SU-DHL-6 (cell line): ENCODE results near the gene TTLL11.

Experiments used
- H2AFZ ChIP-seq: fragments of 200-600 bp; sonication (generic); 2 replicates; pipeline ENCODE4 v1.6.1; 2014; ENCODE audit warnings: low read depth, mild to moderate bottlenecking, moderate library complexity, mixed read lengths, antibody characterized with exemption, low read length; ENCODE audit not compliant: severe bottlenecking
- H3F3A ChIP-seq: fragments of 200-600 bp; shearing (Covaris generic); 2 replicates; pipeline ENCODE4 v1.6.0; 2016; ENCODE audit warnings: antibody characterized with exemption, mild to moderate bottlenecking; ENCODE audit not compliant: insufficient read depth
- H3K27ac ChIP-seq: fragments of 200-600 bp; sonication (generic); 2 replicates; pipeline ENCODE4 v1.5.1; 2016; ENCODE audit warnings: low read depth, mild to moderate bottlenecking, low read length, moderate library complexity, mixed read lengths
- H3K27me3 ChIP-seq: fragments of 200-600 bp; sonication (generic), shearing (Covaris generic); 2 replicates; pipeline ENCODE4 v1.6.0; 2014; ENCODE audit warnings: mild to moderate bottlenecking, low read length
- H3K36me3 ChIP-seq: fragments of 200-600 bp; sonication (generic); 2 replicates; pipeline ENCODE4 v1.6.1; 2014; ENCODE audit warnings: mild to moderate bottlenecking, low read length, mixed read lengths
- H3K4me2 ChIP-seq: fragments of 300-600, 200-600 bp; shearing (Covaris generic), sonication (generic); 2 replicates; pipeline ENCODE4 v1.6.0; 2014; ENCODE audit warnings: low read length, low read depth, mild to moderate bottlenecking; ENCODE audit not compliant: poor library complexity, severe bottlenecking
- H3K4me3 ChIP-seq: fragments of 200-600 bp; sonication (generic); 2 replicates; pipeline ENCODE4 v1.5.1; 2014; ENCODE audit warnings: antibody characterized with exemption, low read length, mild to moderate bottlenecking, mixed read lengths; ENCODE audit not compliant: insufficient read depth, poor library complexity, severe bottlenecking
- H3K79me2 ChIP-seq: fragments of 200-600 bp; sonication (generic); 2 replicates; pipeline ENCODE4 v1.6.1; 2014; ENCODE audit warnings: mild to moderate bottlenecking, low read length, moderate library complexity; ENCODE audit not compliant: insufficient read depth
- H3K9ac ChIP-seq: fragments of 200-600 bp; sonication (generic); 2 replicates; pipeline ENCODE4 v1.7.0; 2014; ENCODE audit warnings: mild to moderate bottlenecking, low read length
- H3K9me2 ChIP-seq: fragments of 200-600 bp; sonication (generic); replicated peaks from 2 replicates; pipeline ENCODE4 v1.6.1; 2014; ENCODE audit warnings: low read length; ENCODE audit not compliant: insufficient read depth
- H3K9me3 ChIP-seq: fragments of 200-600 bp; sonication (generic); 2 replicates; pipeline ENCODE4 v1.6.1; 2014; ENCODE audit warnings: low read length, mixed read lengths; ENCODE audit not compliant: insufficient read depth
- H4K20me1 ChIP-seq: fragments of 200-600 bp; sonication (generic); 2 replicates; pipeline ENCODE4 v1.6.1; 2014; ENCODE audit warnings: low read depth, mild to moderate bottlenecking, antibody characterized with exemption, low read length, moderate library complexity, mixed read lengths
- EZH2phosphoT487 ChIP-seq: fragments of 200-600 bp; sonication (generic), shearing (Covaris generic); conservative IDR thresholded peaks from 2 replicates; pipeline ENCODE4 v1.6.1; 2018; ENCODE audit warnings: mild to moderate bottlenecking, antibody characterized with exemption, low read length, moderate library complexity, mixed read lengths
- TF ChIP-seq, protein P1 (sequence below): fragments of 200-600 bp; sonication (generic); IDR thresholded peaks from one replicate; pipeline ENCODE4 v1.5.1; 2017; ENCODE audit warnings: antibody characterized with exemption, mild to moderate bottlenecking, low read length, moderate library complexity; ENCODE audit not compliant: insufficient read depth, poor library complexity, severe bottlenecking

TTLL11 gene

GRCh38 chr9:121786543-121786948, 306.6 kb downstream of the TTLL11 start:
- no peaks in the 10 kb centered on the region for H3K9me2 ChIP-seq
- no peaks in the 10 kb centered on the region for H3K27me3 ChIP-seq
- H3K4me3 ChIP-seq: no peak overlapping the region
- TF ChIP-seq, protein P1, sequence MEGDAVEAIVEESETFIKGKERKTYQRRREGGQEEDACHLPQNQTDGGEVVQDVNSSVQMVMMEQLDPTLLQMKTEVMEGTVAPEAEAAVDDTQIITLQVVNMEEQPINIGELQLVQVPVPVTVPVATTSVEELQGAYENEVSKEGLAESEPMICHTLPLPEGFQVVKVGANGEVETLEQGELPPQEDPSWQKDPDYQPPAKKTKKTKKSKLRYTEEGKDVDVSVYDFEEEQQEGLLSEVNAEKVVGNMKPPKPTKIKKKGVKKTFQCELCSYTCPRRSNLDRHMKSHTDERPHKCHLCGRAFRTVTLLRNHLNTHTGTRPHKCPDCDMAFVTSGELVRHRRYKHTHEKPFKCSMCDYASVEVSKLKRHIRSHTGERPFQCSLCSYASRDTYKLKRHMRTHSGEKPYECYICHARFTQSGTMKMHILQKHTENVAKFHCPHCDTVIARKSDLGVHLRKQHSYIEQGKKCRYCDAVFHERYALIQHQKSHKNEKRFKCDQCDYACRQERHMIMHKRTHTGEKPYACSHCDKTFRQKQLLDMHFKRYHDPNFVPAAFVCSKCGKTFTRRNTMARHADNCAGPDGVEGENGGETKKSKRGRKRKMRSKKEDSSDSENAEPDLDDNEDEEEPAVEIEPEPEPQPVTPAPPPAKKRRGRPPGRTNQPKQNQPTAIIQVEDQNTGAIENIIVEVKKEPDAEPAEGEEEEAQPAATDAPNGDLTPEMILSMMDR: no peak
- TF ChIP-seq EZH2phosphoT487: no peak
- no peak overlapping the region for H3K27ac ChIP-seq
- no peaks in the 10 kb centered on the region for H3K36me3 ChIP-seq
- H4K20me1 ChIP-seq: no peaks in the 10 kb centered on the region
- no peak overlapping the region for H3K9ac ChIP-seq
- no peak overlapping the region for H2AFZ ChIP-seq
- no peaks in the 10 kb centered on the region for H3K9me3 ChIP-seq
- no peaks in the 10 kb centered on the region for H3K79me2 ChIP-seq
- H3F3A ChIP-seq: no peaks in the 10 kb centered on the region
- H3K4me2 ChIP-seq: no peak overlapping the region

DNA sequence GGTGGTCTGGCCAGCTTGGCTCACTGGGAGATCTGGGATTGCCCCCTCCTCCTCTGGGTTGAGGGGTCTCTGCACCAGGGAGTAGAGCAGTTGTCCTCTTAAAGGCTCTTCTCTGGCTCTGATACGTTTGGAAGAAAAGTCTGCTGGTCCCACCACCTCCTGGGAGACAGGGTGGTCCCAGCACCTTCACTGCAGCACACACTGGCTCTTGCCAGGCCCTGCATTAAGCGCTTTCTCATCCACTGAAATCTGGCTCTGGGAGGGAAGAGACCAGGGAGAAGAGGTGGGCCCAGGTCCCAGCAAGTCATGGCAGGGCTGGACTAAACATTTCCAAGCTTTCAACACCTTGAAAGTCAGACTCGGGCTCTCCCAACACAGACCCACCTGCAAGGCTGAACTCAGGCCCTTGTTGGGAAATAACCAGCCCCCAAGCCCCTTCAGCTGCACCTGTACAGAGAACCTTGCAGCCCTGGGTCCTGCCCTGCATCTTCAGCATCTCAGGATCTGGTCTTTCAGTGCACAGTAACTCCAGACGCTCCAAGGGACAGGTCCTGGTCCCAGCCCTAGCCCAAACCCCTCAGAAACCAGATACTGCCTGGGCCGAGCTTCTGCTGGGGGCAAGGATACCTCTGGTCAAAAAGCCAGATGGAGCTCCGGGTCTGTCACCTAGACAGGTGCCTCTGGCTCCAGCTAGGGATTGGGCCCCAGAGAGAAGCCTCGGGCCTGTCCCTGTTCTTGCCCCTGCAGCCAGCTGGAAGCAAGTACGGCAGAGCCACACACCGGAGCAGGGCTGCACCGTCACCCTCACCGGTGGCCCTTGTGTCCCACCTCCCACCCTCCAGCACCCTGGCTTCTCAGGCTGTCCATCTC, 307.2 kb downstream of the TTLL11 start:
- Histone ChIP-seq H3K9me3 (no peaks in the 10 kb centered on the region), H3K9ac (no peak overlapping the region), H3K4me2 (no peak overlapping the region), H3K27me3 (no peaks in the 10 kb centered on the region), H4K20me1 (no peaks in the 10 kb centered on the region), H3K27ac (no peak overlapping the region), H3K79me2 (no peaks in the 10 kb centered on the region), H3K9me2 (no peaks in the 10 kb centered on the region), H3F3A (no peaks in the 10 kb centered on the region), H2AFZ (no peak overlapping the region), H3K36me3 (no peaks in the 10 kb centered on the region), H3K4me3 (no peak overlapping the region)
- no peak for TF ChIP-seq EZH2phosphoT487
- TF ChIP-seq, protein P1: no peak

- no peaks in the 10 kb centered on the region for H3K27me3 ChIP-seq
- TF ChIP-seq, protein P1: no peak
- no peak for TF ChIP-seq EZH2phosphoT487
- H3K9me3 ChIP-seq: no peaks in the 10 kb centered on the region
- H3K79me2 ChIP-seq: no peaks in the 10 kb centered on the region
- no peaks in the 10 kb centered on the region for H3K9me2 ChIP-seq
- H3K4me3 ChIP-seq: no peak overlapping the region
- H3K4me2 ChIP-seq: no peak overlapping the region
- no peak overlapping the region for H3K9ac ChIP-seq
- no peak overlapping the region for H2AFZ ChIP-seq
- H3K27ac ChIP-seq: no peak overlapping the region
- no peaks in the 10 kb centered on the region for H3K36me3 ChIP-seq
- H4K20me1 ChIP-seq: no peaks in the 10 kb centered on the region
- no peaks in the 10 kb centered on the region for H3F3A ChIP-seq
Observed at GRCh38 chr9:121784731-121785411, 308.2 kb downstream of the TTLL11 start.
